GM12878 (cell line): ENCODE measurements around the gene CD9. TPM values are rescaled to one million over a fixed set of nuclear protein-coding genes. Genes with fewer than 3 reads are reported as not detected.

Source experiments
- ATAC-seq: fragments of 200-7000 bp; cut with Tn5 transposase; 3 replicates; pipeline ENCODE4 v1.9.1; 2020; ENCODE audit warnings: mild to moderate bottlenecking, moderate library complexity
- BruUV-seq: library from RNA; stranded (reverse); fragments of 400-500 nt; replicated peaks from 2 replicates; lab custom pipeline; 2021; lab: Mats Ljungman, UMichigan
- CTCF ChIA-PET: fragments of 300-600 bp; sonication (Branson Sonifier 250); formaldehyde crosslinking; extraction: SDS; loops from one replicate; lab custom pipeline; 2021; ENCODE audit warnings: inconsistent platforms; lab: Yijun Ruan, JAX
- POLR2A ChIA-PET: fragments of 350-600 bp; formaldehyde crosslinking; extraction: SDS; loops from one replicate; lab custom pipeline; 2021; ENCODE audit warnings: inconsistent platforms; lab: Charles Lee
- RAD21 ChIA-PET: fragments of 300-600 bp; sonication (Branson Sonifier 250); formaldehyde crosslinking; loops from one replicate; lab custom pipeline; 2023; ENCODE audit warnings: antibody characterized with exemption; ENCODE audit not compliant: unreplicated experiment; lab: Charles Lee
- SMC1A ChIA-PET: fragments of 300-600 bp; sonication (Branson Sonifier 250); formaldehyde crosslinking; loops from one replicate; lab custom pipeline; 2023; ENCODE audit not compliant: unreplicated experiment, uncharacterized antibody; lab: Charles Lee
- DNase-seq: peaks from one replicate; pipeline ENCODE4 v3.0.0-alpha.2; 2011; ENCODE audit warnings: low read depth, low spot score
- FAIRE-seq: peaks from 3 replicates; lab custom pipeline; 2011; peaks lifted over from hg19 to GRCh38; lab: Jason Lieb, UNC
- H2AFZ ChIP-seq: 2 replicates; pipeline ENCODE4 v1.6.0; 2011; ENCODE audit warnings: low read depth, low read length, control low read depth; ENCODE audit not compliant: control insufficient read depth
- H3K27ac ChIP-seq: 2 replicates; pipeline ENCODE4 v1.5.1; 2011; ENCODE audit warnings: control low read depth; ENCODE audit not compliant: control insufficient read depth, insufficient read depth
- H3K27me3 ChIP-seq, 2 experiments: replicated peaks in 1 of 2; 2 replicates each; pipeline versions ENCODE4 v1.6.0 to v1.6.1; 2011; ENCODE audit warnings: low read length in 1 of 2; ENCODE audit not compliant: control insufficient read depth in 2 of 2, insufficient read depth in 2 of 2
- H3K36me3 ChIP-seq, 2 experiments: 2 replicates each; pipeline ENCODE4 v1.5.1; 2011; ENCODE audit warnings: low read length in 1 of 2; ENCODE audit not compliant: control insufficient read depth in 2 of 2, insufficient read depth in 2 of 2
- H3K4me1 ChIP-seq: 2 replicates; pipeline ENCODE4 v1.6.1; 2011; ENCODE audit warnings: mild to moderate bottlenecking, low read length, moderate library complexity, mixed read lengths; ENCODE audit not compliant: control insufficient read depth, insufficient read depth
- H3K4me2 ChIP-seq: 2 replicates; pipeline ENCODE4 v1.6.0; 2011; ENCODE audit warnings: control low read depth; ENCODE audit not compliant: control insufficient read depth, insufficient read depth
- H3K4me3 ChIP-seq: fragments of 200-600 bp; sonication (generic); 2 replicates; pipeline ENCODE4 v1.5.1; 2016
- H3K79me2 ChIP-seq: 2 replicates; pipeline ENCODE4 v1.6.0; 2011; ENCODE audit warnings: low read length; ENCODE audit not compliant: control insufficient read depth, insufficient read depth
- H3K9ac ChIP-seq: 2 replicates; pipeline ENCODE4 v1.8.0; 2011; ENCODE audit warnings: low read length, control low read depth, mixed read lengths; ENCODE audit not compliant: control insufficient read depth, insufficient read depth
- H3K9me3 ChIP-seq: replicated peaks from 3 replicates; pipeline ENCODE4 v1.5.1; 2011; ENCODE audit warnings: mild to moderate bottlenecking, low read length; ENCODE audit not compliant: control insufficient read depth, insufficient read depth
- H4K20me1 ChIP-seq: 2 replicates; pipeline ENCODE4 v1.6.0; 2011; ENCODE audit not compliant: control insufficient read depth, insufficient read depth
- CHD2 ChIP-seq: IDR thresholded peaks from 2 replicates; pipeline ENCODE4 v1.6.1; 2011; ENCODE audit warnings: low read depth, low read length, improper control_type of control experiment, borderline replicate concordance
- DPF2 ChIP-seq: fragments of 450-650 bp; IDR thresholded peaks from 2 replicates; pipeline ENCODE4 v1.6.1; 2017; ENCODE audit warnings: mild to moderate bottlenecking
- KLF5 ChIP-seq: fragments of 450-650 bp; IDR thresholded peaks from 2 replicates; pipeline ENCODE4 v1.6.1; 2014; ENCODE audit warnings: mild to moderate bottlenecking; ENCODE audit not compliant: partially characterized antibody
- NFYB ChIP-seq: IDR thresholded peaks from 2 replicates; pipeline ENCODE4 v1.6.1; 2011; ENCODE audit warnings: low read depth, mild to moderate bottlenecking, low read length, improper control_type of control experiment, moderate library complexity; ENCODE audit not compliant: insufficient read depth
- PKNOX1 ChIP-seq: fragments of 450-650 bp; IDR thresholded peaks from 2 replicates; pipeline ENCODE4 v1.6.1; 2016; ENCODE audit warnings: mild to moderate bottlenecking
- POU2F2 ChIP-seq: IDR thresholded peaks from 3 replicates; pipeline ENCODE4 v1.6.1; 2011; ENCODE audit warnings: low read depth, mild to moderate bottlenecking, low read length, borderline replicate concordance
- RCOR1 ChIP-seq: conservative IDR thresholded peaks from 2 replicates; pipeline ENCODE4 v1.6.1; 2012; ENCODE audit warnings: low read depth, low read length, improper control_type of control experiment
- SMAD5 ChIP-seq: IDR thresholded peaks from 2 replicates; pipeline ENCODE4 v1.6.1; 2016; ENCODE audit warnings: antibody characterized with exemption, low read depth
- TCF7 ChIP-seq: IDR thresholded peaks from 2 replicates; pipeline ENCODE4 v1.6.1; 2014; ENCODE audit warnings: antibody characterized with exemption, borderline replicate concordance
- ZZZ3 ChIP-seq: IDR thresholded peaks from 2 replicates; pipeline ENCODE4 v1.6.1; 2011; ENCODE audit warnings: low read depth; ENCODE audit not compliant: control insufficient read depth, insufficient read length
- WGBS: methylation state at CpG from one replicate; pipeline ENCODE4 v1.1.6; 2016; ENCODE audit warnings: low lambda C conversion rate; ENCODE audit not compliant: insufficient replicate concordance, insufficient coverage; ENCODE audit errors: missing lambda C conversion rate; 5-methylcytosine and 5-hydroxymethylcytosine counted together
- in situ Hi-C: fragments of 300-500 bp; cut with MboI; formaldehyde crosslinking; loops from 9 replicates; pipeline ENCODE4 v1.14.3; 2018; ENCODE audit warnings: mixed read lengths
- intact Hi-C: fragments of 100-400 bp; cut with micrococcal nuclease; formaldehyde crosslinking; loops from one replicate; pipeline ENCODE4 v1.14.2; 2022; ENCODE audit not compliant: unreplicated experiment
- polyA plus RNA-seq, 11 experiments: library from polyadenylated mRNA; depleted of rRNA in 4 of 11; unstranded in 6 of 11; stranded (reverse) in 5 of 11; fragments of >200 nt; fragmentation: Nextera tagmentation in 4 of 11; fragmentation: Illumina TruSeq in 1 of 11; extraction: Ambion mirVana in 4 of 11; extraction: Trizol in 1 of 11; gene quantifications; 1 replicate in 1 of 11; 2 replicates in 10 of 11; pipeline versions ENCODE4 v1.2.1 to v1.2.3, GENCODE V29; 2011 to 2016; ENCODE audit warnings: inconsistent platforms in 2 of 11, missing spikeins in 2 of 11, low read depth in 1 of 11
- total RNA-seq, 4 experiments: library from RNA; depleted of rRNA in 3 of 4; stranded (reverse); fragments of >200 nt in 3 of 4; fragmentation: Illumina TruSeq in 1 of 4; extraction: Trizol in 1 of 4; gene quantifications; 2 replicates each; pipeline versions ENCODE4 v1.2.1 to v1.2.3, GENCODE V29; 2013 to 2021
- TF ChIP-seq, protein P1 (sequence below): fragments of 450-650 bp; IDR thresholded peaks from 2 replicates; pipeline ENCODE4 v1.6.1; 2016; ENCODE audit warnings: mild to moderate bottlenecking
- TF ChIP-seq, protein P2 (sequence below): IDR thresholded peaks from 2 replicates; pipeline ENCODE4 v1.6.1; 2011; ENCODE audit warnings: mild to moderate bottlenecking, low read depth, low read length, moderate library complexity; ENCODE audit not compliant: insufficient replicate concordance

CD9 gene
- total and polyA plus RNA-seq, 10 of the 15 experiments (the other 5 are each of a cell fraction or from before 2014, with no cell fraction given), result 4.8 to 29.9 (median 9.7) TPM

DNA sequence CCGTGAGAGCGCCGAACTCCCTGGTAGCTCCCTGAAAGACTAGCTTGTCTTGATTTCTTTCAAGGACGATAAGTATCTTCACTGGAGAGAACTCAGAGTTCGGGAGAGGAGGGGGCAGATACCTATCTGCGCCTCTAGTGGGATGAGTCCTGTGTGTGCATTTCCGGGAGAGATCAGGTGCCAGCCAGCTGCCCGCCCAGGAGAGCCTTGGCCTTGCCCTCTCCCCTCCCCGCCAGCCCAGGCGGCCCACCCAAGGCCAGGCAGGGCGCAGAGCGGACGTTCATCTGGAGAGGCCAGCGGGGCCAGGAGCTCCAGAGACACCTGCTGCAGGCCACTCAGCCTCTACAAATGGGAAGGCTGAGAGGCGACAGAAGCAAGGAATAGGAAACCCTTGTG is 1.0 kb downstream of the CD9 start:
- ChIA-PET POLR2A (interaction anchor here (0.8 to 4.7 kb wide), 8 partner anchors 9 to 76 kb away, joined by 3 to 43 read pairs (median 6); no protein-coding TSS in a partner anchor), SMC1A (interaction anchor here (1.1 to 9.4 kb wide), 9 partner anchors 11 to 83 kb away, joined by 3 to 72 read pairs (median 8); no protein-coding TSS in a partner anchor), RAD21 (interaction anchor here (1.1 to 17.5 kb wide), 7 partner anchors 10 to 213 kb away, joined by 3 to 304 read pairs (median 6); no protein-coding TSS in a partner anchor), CTCF (interaction anchor here (0.8 to 21.0 kb wide), 8 partner anchors 12 to 98 kb away, joined by 3 to 401 read pairs (median 6); no protein-coding TSS in a partner anchor)
- H4K20me1 ChIP-seq, result no peaks in the 10 kb centered on the region
- ATAC-seq, result peak; percentile 43
- no peak overlapping the region for H3K9ac ChIP-seq
- no peak for FAIRE-seq
- TF ChIP-seq, protein P1, sequence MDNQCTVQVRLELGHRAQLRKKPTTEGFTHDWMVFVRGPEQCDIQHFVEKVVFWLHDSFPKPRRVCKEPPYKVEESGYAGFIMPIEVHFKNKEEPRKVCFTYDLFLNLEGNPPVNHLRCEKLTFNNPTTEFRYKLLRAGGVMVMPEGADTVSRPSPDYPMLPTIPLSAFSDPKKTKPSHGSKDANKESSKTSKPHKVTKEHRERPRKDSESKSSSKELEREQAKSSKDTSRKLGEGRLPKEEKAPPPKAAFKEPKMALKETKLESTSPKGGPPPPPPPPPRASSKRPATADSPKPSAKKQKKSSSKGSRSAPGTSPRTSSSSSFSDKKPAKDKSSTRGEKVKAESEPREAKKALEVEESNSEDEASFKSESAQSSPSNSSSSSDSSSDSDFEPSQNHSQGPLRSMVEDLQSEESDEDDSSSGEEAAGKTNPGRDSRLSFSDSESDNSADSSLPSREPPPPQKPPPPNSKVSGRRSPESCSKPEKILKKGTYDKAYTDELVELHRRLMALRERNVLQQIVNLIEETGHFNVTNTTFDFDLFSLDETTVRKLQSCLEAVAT, result 0 out of 2 replicates have a peak, but pooled peaks have one; percentile 18
- no peak for TF ChIP-seq CHD2
- no peak overlapping the region for H3K4me3 ChIP-seq
- H3K36me3 ChIP-seq, result no peaks in the 10 kb centered on the region
- WGBS, result 37% methylated on average over 15 of the region's 15 CpGs
- no peak overlapping the region for H2AFZ ChIP-seq
- H3K27ac ChIP-seq, result no peak overlapping the region
- in situ Hi-C loops, result no loop called here
- no peaks in the 10 kb centered on the region; the same call in 1 of the 2 replicates for H3K4me1 ChIP-seq
- no peaks in the 10 kb centered on the region for H3K79me2 ChIP-seq
- no peak for DNase-seq
- BruUV-seq, result no TSS peak
- no peaks in the 10 kb centered on the region for H3K9me3 ChIP-seq
- intact Hi-C loops, result no loop called here
- H3K4me2 ChIP-seq, result no peak overlapping the region
- H3K27me3 ChIP-seq, result peaks cover 2 to 24% of the 10 kb centered on the region in 2 experiments; a peak in 3 of 4 replicates

GRCh38 chr12:6201826-6202225 is 1.6 kb downstream of the CD9 start:
- POLR2A ChIA-PET, result interaction anchor here (0.9 to 4.7 kb wide), 7 partner anchors 8 to 76 kb away, joined by 4 to 43 read pairs (median 7); no protein-coding TSS in a partner anchor
- no peaks in the 10 kb centered on the region for H3K9me3 ChIP-seq
- no peak overlapping the region for H3K9ac ChIP-seq
- no peak overlapping the region for H2AFZ ChIP-seq
- intact Hi-C loops, result no loop called here
- no peak for DNase-seq
- no peak overlapping the region for H3K27ac ChIP-seq
- H3K4me2 ChIP-seq, result no peak overlapping the region
- no peaks in the 10 kb centered on the region; the same call in 1 of the 2 replicates for H3K4me1 ChIP-seq
- no peaks in the 10 kb centered on the region for H3K36me3 ChIP-seq
- CTCF ChIA-PET, result interaction anchor here (0.8 to 21.0 kb wide), 8 partner anchors 11 to 84 kb away, joined by 3 to 401 read pairs (median 9); no protein-coding TSS in a partner anchor
- no peak overlapping the region for H3K4me3 ChIP-seq
- no peak for ATAC-seq
- RAD21 ChIA-PET, result interaction anchor here (0.7 to 17.5 kb wide), 12 partner anchors 9 to 214 kb away, joined by 3 to 304 read pairs (median 6); no protein-coding TSS in a partner anchor
- peaks cover 2 to 24% of the 10 kb centered on the region in 2 experiments; a peak in 3 of 4 replicates for H3K27me3 ChIP-seq
- H4K20me1 ChIP-seq, result no peaks in the 10 kb centered on the region
- SMC1A ChIA-PET, result interaction anchor here (1.1 to 9.4 kb wide), 10 partner anchors 11 to 83 kb away, joined by 3 to 72 read pairs (median 7); no protein-coding TSS in a partner anchor
- no TSS peak for BruUV-seq
- WGBS, result 31% methylated on average over 3 of the region's 3 CpGs
- FAIRE-seq, result no peak
- H3K79me2 ChIP-seq, result no peaks in the 10 kb centered on the region
- in situ Hi-C loops, result no loop called here
- TF ChIP-seq PKNOX1 (no peak), NFYB (no peak), POU2F2 (no peak), ZZZ3 (no peak), KLF5 (no peak), DPF2 (no peak), RCOR1 (no peak), SMAD5 (no peak), TCF7 (no peak)
- TF ChIP-seq, protein P2, sequence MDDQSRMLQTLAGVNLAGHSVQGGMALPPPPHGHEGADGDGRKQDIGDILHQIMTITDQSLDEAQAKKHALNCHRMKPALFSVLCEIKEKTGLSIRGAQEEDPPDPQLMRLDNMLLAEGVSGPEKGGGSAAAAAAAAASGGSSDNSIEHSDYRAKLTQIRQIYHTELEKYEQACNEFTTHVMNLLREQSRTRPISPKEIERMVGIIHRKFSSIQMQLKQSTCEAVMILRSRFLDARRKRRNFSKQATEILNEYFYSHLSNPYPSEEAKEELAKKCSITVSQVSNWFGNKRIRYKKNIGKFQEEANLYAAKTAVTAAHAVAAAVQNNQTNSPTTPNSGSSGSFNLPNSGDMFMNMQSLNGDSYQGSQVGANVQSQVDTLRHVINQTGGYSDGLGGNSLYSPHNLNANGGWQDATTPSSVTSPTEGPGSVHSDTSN, result no peak
